GM19240 (cell line): ENCODE results near the gene TRPM2.
"Not testable (repeated sequence)": the region's sequence is repeated elsewhere in the genome, so short reads cannot be mapped to it uniquely, and the experiment has no call there.

ENCODE experiments used
- DNase-seq: peaks from one replicate; pipeline ENCODE4 v3.0.0; 2011; ENCODE audit warnings: low spot score; ENCODE audit not compliant: insufficient read length

Gene TRPM2

GRCh38 chr21:44459712-44460440, 106.5 kb downstream of the TRPM2 start:
- no peak for DNase-seq

GRCh38 chr21:44460441-44460755, 107.0 kb downstream of the TRPM2 start:
- no peak for DNase-seq

- DNase-seq: no peak
Observed at GRCh38 chr21:44461005-44461404, 107.6 kb downstream of the TRPM2 start.

- no peak for DNase-seq
Observed at GRCh38 chr21:44461464-44462001, 108.1 kb downstream of the TRPM2 start.

- no peak for DNase-seq
Observed at GRCh38 chr21:44462086-44462833, 108.8 kb downstream of the TRPM2 start.

- DNase-seq: no peak
Observed at GRCh38 chr21:44462834-44463200, 109.4 kb downstream of the TRPM2 start.

- DNase-seq: no peak
Observed at GRCh38 chr21:44463724-44464123, 110.3 kb downstream of the TRPM2 start.

- no peak for DNase-seq
Observed at GRCh38 chr21:44464351-44464750, 110.9 kb downstream of the TRPM2 start.

- no peak for DNase-seq
Observed at GRCh38 chr21:44466351-44466954, 113.0 kb downstream of the TRPM2 start.

- no peak for DNase-seq
Observed at GRCh38 chr21:44466996-44467858, 113.8 kb downstream of the TRPM2 start.

- no peak for DNase-seq
Observed at GRCh38 chr21:44467859-44468195, 114.4 kb downstream of the TRPM2 start.

GRCh38 chr21:44471341-44471740, 117.9 kb downstream of the TRPM2 start:
- DNase-seq: no peak

- no peak for DNase-seq
Observed at GRCh38 chr21:44471996-44472395, 118.6 kb downstream of the TRPM2 start.

GRCh38 chr21:44473915-44474555, 120.6 kb downstream of the TRPM2 start:
- no peak for DNase-seq

GRCh38 chr21:44475266-44475845, 121.9 kb downstream of the TRPM2 start:
- no peak for DNase-seq

- DNase-seq: no peak
Observed at GRCh38 chr21:44477131-44477530, 123.7 kb downstream of the TRPM2 start.

- DNase-seq: no peak
Observed at GRCh38 chr21:44477712-44478111, 124.3 kb downstream of the TRPM2 start.

- DNase-seq: no peak
Observed at GRCh38 chr21:44478124-44478800, 124.8 kb downstream of the TRPM2 start.

- DNase-seq: no peak
Observed at GRCh38 chr21:44478801-44479167, 125.4 kb downstream of the TRPM2 start.

- DNase-seq: not testable (repeated sequence)
Observed at GRCh38 chr21:44479556-44480199, 126.3 kb downstream of the TRPM2 start.
